BJ (cell line): ENCODE data around the gene GPR148. TPM values are rescaled to one million over a fixed set of nuclear protein-coding genes. Genes with fewer than 3 reads are reported as not detected.
A peak's percentile ranks its signal among the peaks of the same experiment; 100 is the strongest.

Experiments
- CTCF ChIA-PET: fragments of 350-600 bp; formaldehyde crosslinking; extraction: SDS; loops from one replicate; lab custom pipeline; 2021; ENCODE audit warnings: antibody characterized with exemption, inconsistent platforms; lab: Yijun Ruan, JAX
- POLR2A ChIA-PET: fragments of 300-600 bp; sonication (Branson Sonifier 250); formaldehyde crosslinking; extraction: SDS; loops from one replicate; lab custom pipeline; 2021; ENCODE audit warnings: antibody characterized with exemption; lab: Charles Lee
- DNase-seq: peaks from one replicate; pipeline ENCODE4 v3.0.0-alpha.2; 2011; ENCODE audit warnings: low read depth
- H3K27me3 ChIP-seq: 2 replicates; pipeline ENCODE4 v1.6.0; 2011; ENCODE audit warnings: low read length; ENCODE audit not compliant: control insufficient read depth, insufficient read depth
- H3K36me3 ChIP-seq: 2 replicates; pipeline ENCODE4 v1.5.1; 2011; ENCODE audit warnings: low read length; ENCODE audit not compliant: control insufficient read depth, insufficient read depth
- H3K4me3 ChIP-seq: 2 replicates; pipeline ENCODE4 v1.5.1; 2011; ENCODE audit warnings: low read depth, mild to moderate bottlenecking, control low read depth, low read length
- CTCF ChIP-seq: IDR thresholded peaks from 2 replicates; pipeline ENCODE4 v1.5.1; 2011; ENCODE audit warnings: low read depth, mild to moderate bottlenecking, control low read depth, inconsistent platforms, low read length, moderate library complexity; ENCODE audit not compliant: insufficient read depth
- polyA plus RNA-seq: library from polyadenylated mRNA; depleted of rRNA; stranded (reverse); fragments of >200 nt; gene quantifications from 2 replicates; pipeline ENCODE4 v1.2.3, GENCODE V29; 2011

Gene GPR148
- polyA plus RNA-seq, 1 experiment = not detected

DNA sequence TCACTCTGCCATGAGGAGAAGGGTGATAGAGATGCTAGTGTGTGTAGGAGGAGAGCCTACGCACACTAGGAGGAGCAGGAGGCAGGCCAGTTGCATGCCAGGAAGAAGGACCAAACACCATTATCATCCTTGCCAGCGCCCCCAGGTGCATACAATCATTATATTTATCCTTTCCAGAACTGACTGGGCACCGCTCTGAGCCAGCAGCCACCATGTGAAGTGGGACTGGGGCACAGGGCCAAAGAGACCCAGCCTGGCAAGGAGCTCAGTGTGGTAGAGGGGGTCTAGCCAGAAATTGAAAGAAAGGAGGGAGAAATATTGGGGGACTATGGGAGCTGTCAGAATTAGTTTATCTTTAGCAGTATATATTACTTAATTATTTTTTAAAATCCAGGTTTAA is 8.3 kb upstream of the GPR148 start:
- no peak for TF ChIP-seq CTCF
- POLR2A ChIA-PET = no interaction called here
- H3K4me3 ChIP-seq = no peak overlapping the region
- no peak for DNase-seq
- CTCF ChIA-PET = no interaction called here
- H3K36me3 ChIP-seq = no peaks in the 10 kb centered on the region
- H3K27me3 ChIP-seq = no peaks in the 10 kb centered on the region

DNA sequence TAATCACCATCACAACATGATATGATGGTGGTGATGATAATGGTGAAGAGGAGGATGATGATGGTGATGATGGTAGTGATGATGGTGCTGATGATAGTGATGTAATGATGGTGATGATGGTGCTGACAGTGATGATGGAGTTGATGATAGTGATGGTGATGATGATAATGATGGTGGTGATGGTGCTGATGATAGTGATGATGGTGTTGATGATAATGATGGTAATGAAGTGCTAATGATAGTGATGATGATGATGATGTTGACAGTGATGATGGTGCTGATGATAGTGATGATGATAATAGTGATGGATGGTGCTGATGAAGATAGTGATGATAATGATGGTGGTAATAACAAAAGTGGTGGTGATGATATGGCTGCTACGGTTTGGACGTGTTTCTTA is 4.4 kb upstream of the GPR148 start:
- no peak for DNase-seq
- CTCF ChIA-PET = no interaction called here

DNA sequence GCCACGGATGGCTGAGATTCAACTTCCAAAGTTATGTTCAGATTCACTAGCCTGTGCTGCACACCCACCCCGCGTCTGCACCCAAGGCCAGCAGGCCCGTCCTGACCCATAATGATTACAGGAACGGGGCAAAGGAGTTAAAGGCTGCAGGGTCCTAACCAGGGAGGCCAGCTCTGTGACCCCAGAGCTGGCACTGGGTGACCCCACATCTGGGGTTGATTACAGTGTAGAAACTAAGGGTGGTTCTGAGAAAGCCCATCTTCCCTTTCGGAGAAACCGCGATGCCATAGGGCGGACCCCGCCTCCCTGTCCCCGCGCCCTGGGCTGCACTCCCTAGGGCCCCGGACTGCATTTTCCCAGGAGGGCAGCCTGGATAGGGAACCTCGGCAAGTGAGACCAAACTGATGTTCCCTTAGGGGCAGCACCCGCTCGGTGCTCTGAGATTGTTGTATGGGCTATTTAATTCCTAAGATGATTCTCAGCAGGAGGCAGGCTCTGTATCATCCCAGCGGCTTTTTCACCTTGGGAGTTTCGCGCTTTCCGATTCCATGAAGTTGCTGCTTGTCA is 2.2 kb upstream of the GPR148 start:
- CTCF ChIA-PET = no interaction called here
- Histone ChIP-seq H3K27me3 (no peaks in the 10 kb centered on the region), H3K4me3 (peak overlapping the region; percentile 62), H3K36me3 (no peaks in the 10 kb centered on the region)
- no peak for TF ChIP-seq CTCF
- POLR2A ChIA-PET = no interaction called here
- no peak for DNase-seq

More for the DNA sequence above, 4.4 kb upstream of the GPR148 start:
- Histone ChIP-seq H3K36me3 (no peaks in the 10 kb centered on the region), H3K27me3 (no peaks in the 10 kb centered on the region), H3K4me3 (no peak overlapping the region)
- POLR2A ChIA-PET = no interaction called here
- TF ChIP-seq CTCF = no peak

DNA sequence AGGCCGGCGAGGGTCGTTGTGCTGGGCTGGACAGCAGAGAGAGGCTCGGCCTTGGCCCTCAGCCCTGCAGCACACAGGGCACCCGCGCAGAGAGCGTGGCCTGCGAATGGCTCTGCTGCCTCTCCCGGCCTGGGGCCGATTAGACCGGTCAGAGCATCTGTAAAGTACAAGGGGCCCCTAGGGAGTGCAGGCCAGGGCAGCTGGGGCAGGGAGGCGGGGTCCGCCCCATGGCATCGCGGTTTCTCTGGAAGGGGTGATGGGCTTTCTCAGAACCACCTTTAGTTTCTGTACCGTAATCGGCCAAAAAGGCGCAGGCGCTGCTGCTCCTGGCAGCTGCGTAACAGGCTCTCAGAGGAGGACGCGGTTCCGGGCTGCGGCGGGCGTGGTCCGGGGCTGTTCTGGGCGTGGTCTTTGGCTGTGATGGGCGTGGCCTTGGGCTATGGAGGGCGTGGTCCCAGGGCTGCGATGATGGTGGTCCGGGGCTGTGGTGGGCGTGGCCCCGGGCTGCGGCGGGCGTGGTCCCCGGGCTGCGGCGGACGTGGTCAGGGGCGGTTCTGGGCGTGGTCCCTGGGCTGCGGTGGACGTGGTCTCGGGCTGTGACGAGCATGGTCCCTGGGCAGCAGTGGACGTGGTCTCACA is 1.5 kb upstream of the GPR148 start:
- TF ChIP-seq CTCF = no peak
- Histone ChIP-seq H3K27me3 (no peaks in the 10 kb centered on the region), H3K4me3 (peak overlapping the region; percentile 62), H3K36me3 (no peaks in the 10 kb centered on the region)
- ChIA-PET POLR2A (no interaction called here), CTCF (no interaction called here)
- peak; percentile 7 for DNase-seq

- H3K36me3 ChIP-seq = no peaks in the 10 kb centered on the region
- CTCF ChIA-PET = no interaction called here
- TF ChIP-seq CTCF = no peak
- no peaks in the 10 kb centered on the region for H3K27me3 ChIP-seq
- DNase-seq = no peak
- peak overlapping the region; percentile 62 for H3K4me3 ChIP-seq
- POLR2A ChIA-PET = no interaction called here
Measured at GRCh38 chr2:130728007-130728454, 839 bp upstream of the GPR148 start.
